Measurements from ENCODE around the gene PNMT. TPM values are rescaled to one million over a fixed set of nuclear protein-coding genes. Genes with fewer than 3 reads are reported as not detected.
"Not testable (repeated sequence)": the region's sequence is repeated elsewhere in the genome, so short reads cannot be mapped to it uniquely, and the experiment has no call there.

Gene PNMT
- total RNA-seq, 1 donor from 2014 or later, result 2.8 TPM

- DNase-seq (ENCODE audit: low read depth in 2 of 2), result peak; percentile 86 to 94
Measured at GRCh38 chr17:39687546-39688474, 19.6 kb downstream of the PNMT start, which contains the start of gene PGAP3. Gene PGAP3 (minus strand): TSS chr17:39688057. CDS start chr17:39688014, 43 bp downstream.

- peak in 1 of 2 donors; percentile 15 for DNase-seq (ENCODE audit: low read depth in 2 of 2)
Measured at GRCh38 chr17:39688475-39688835, 20.2 kb downstream of the PNMT start.

- no peak for DNase-seq (ENCODE audit: low read depth in 2 of 2)
Measured at GRCh38 chr17:39688945-39689344, 20.7 kb downstream of the PNMT start.

DNA sequence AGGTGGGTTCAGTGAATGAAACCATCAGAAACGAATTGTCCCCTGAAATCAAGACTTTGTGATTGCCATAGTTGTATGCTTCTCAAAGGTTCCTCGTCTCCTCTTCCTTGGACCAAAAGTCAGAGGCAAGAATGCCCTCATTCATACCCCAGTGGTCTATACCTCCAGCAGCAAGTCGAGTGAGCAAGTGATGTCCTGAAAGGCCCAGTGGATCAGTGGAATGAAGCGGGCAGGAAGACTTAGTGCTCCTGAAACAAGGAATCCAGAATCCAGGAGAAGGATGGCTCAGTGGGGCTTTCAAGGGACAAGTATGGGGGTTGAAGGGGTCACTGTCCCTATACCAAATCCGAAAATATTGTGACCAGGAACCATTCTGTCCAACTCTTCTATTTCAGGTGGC lies 26.3 kb downstream of the PNMT start:
- DNase-seq (ENCODE audit: low read depth in 2 of 2), result no peak

- no peak for DNase-seq (ENCODE audit: low read depth in 2 of 2)
Measured at GRCh38 chr17:39695089-39695474, 26.8 kb downstream of the PNMT start.

DNA sequence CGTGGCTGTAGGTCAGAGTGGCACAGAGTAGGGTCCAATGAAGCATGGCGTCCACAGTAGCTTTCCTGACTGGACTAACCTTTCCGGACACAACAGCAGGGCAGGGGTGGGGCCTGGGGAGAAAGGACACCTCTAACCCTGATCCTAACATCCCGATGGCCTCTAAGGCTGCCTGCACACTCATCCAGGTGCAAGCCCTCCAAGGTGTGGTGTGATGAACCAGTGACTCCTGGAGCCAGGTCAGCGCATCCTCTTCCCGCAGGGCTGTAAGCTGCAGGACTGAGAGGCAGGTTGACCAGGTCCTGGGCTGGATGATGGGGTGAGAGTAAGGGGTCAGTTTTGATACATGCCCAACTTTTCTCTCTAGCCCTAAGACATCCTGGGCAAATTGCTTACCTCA lies 28.5 kb downstream of the PNMT start:
- DNase-seq (ENCODE audit: low read depth in 2 of 2), result no peak

GRCh38 chr17:39697961-39698360 lies 29.7 kb downstream of the PNMT start:
- DNase-seq (ENCODE audit: low read depth in 2 of 2), result no peak

- not testable (repeated sequence) for DNase-seq (ENCODE audit: low read depth in 2 of 2)
Measured at GRCh38 chr17:39699157-39699817, 31.0 kb downstream of the PNMT start.

DNA sequence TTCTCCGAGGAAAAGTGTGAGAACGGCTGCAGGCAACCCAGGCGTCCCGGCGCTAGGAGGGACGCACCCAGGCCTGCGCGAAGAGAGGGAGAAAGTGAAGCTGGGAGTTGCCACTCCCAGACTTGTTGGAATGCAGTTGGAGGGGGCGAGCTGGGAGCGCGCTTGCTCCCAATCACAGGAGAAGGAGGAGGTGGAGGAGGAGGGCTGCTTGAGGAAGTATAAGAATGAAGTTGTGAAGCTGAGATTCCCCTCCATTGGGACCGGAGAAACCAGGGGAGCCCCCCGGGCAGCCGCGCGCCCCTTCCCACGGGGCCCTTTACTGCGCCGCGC lies 31.5 kb downstream of the PNMT start, which contains the start of gene ERBB2:
Gene ERBB2, plus strand, starts transcription at position 247 of the 330 bp plus-strand sequence. CDS start 175 bp downstream, outside the sequence.
- peak in 1 of 2 donors; percentile 62 for DNase-seq (ENCODE audit: low read depth in 2 of 2)

- DNase-seq (ENCODE audit: low read depth in 2 of 2), result peak in 1 of 2 donors; percentile 14
Measured at GRCh38 chr17:39700148-39700987, 32.1 kb downstream of the PNMT start.

DNA sequence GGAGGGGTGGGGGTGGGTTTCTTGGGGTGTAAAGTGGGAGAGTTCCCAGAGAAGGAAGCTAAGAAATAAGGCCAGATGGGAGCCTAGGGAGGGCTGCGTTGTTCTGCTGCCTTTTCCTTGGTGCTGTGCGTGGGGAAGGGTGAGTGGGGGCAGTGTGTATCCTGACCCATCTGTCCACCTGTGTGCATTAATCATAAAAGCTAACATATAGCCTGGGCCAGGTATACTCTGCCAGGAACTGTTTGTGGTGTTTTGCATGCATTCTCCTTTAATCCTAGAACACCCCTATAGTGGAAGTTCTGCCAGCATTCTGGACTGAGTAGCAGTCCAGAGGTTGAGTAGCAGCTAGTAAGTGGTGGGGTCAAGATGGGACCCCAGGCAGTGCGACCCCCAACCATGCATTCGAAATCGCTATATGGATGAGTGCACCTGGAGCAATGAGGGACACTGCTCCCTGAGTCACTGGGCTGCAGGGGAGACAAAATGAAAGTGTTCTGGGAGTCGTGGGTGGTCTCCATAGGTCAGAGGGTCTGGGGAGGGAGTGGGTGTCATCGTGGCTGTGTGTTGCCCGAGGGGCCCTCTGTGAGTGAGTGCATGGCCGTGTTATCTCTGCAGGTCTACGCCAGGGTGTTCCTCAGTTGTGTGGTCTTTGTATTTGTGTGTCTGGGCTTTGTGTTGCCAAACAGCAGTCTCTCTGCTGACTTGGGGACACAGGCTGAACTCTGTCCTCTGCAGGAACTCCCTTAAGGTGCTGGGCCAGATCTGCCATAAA lies 32.9 kb downstream of the PNMT start:
- no peak for DNase-seq (ENCODE audit: low read depth in 2 of 2)

- DNase-seq (ENCODE audit: low read depth in 2 of 2), result no peak
Measured at GRCh38 chr17:39701784-39702422, 33.6 kb downstream of the PNMT start.

DNA sequence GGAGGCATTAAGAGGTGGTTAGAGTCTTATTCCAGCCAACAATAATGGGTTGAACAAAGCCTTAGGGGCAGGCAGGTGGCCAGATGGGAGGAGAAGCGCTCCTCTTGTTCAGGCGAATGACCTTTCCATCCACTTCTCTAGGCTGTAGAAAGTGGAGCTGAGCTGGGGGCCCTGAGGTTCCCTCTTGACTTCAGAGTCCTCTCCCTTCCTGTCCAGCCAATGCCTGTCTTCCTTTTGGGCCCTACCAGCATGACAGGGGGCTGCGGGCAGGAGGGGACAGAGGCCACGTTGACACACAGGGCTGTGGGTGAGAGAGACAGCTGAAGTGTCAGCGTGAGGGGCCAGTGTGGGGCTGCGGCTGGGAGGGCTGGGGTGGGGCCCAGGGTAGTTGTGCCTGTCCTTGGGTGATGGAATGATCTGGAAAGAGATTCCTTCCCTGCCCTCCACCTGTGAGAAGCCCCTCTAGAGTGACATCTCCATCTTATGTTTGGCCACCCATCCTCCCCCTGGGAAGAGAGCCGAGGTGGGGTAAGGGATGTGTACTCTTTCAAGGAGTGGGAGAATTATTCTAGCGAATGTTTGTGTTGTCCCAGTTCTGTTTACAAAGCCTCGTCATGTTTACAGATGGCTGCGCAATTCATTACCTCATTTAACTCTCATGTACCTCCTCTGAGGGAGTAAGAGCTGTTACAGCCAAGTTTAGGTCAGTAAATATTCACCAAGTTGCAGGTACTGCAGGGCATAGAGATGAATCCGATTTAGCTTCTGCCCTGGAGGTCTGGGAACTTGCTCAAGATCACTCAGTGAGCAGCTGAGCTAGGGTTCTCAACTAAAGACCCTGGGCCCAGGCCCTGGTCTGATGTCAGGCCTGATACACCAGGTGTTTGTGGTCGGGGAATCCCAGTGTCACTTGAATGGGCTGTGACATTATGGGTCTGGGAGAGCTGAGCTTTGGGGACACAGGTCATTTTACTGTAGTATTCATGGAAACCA lies 34.9 kb downstream of the PNMT start:
- DNase-seq (ENCODE audit: low read depth in 2 of 2), result no peak

DNA sequence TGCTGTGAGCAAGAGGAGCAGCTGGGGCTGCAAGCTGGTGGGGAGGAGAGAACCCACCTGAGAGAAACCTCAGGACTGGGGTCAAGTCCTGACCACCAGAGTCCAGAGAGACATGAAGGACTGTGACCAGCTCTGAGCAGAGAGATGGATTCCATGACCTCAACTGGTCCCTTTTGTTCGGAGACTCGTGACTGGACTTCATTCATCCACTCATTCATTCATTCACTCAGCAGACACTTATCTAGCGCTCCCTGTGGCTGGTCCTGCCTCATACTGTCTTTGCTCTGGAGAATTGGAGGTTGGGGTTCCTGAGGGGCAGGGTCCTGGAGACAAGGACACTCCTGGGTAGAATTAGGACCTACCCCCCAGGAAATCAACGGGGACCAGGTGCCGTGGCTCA lies 35.7 kb downstream of the PNMT start:
- no peak for DNase-seq (ENCODE audit: low read depth in 2 of 2)

GRCh38 chr17:39704821-39705551 lies 36.7 kb downstream of the PNMT start:
- DNase-seq (ENCODE audit: low read depth in 2 of 2), result no peak

GRCh38 chr17:39705786-39706348 lies 37.6 kb downstream of the PNMT start:
- DNase-seq (ENCODE audit: low read depth in 2 of 2), result no peak

- no peak for DNase-seq (ENCODE audit: low read depth in 2 of 2)
Measured at GRCh38 chr17:39706383-39706782, 38.1 kb downstream of the PNMT start.

- DNase-seq (ENCODE audit: low read depth in 2 of 2), result no peak
Measured at GRCh38 chr17:39706921-39707337, 38.7 kb downstream of the PNMT start.
